ENCODE measurements around the gene NAB1.
A peak's percentile ranks its signal among the peaks of the same experiment; 100 is the strongest.

The NAB1 gene

DNA sequence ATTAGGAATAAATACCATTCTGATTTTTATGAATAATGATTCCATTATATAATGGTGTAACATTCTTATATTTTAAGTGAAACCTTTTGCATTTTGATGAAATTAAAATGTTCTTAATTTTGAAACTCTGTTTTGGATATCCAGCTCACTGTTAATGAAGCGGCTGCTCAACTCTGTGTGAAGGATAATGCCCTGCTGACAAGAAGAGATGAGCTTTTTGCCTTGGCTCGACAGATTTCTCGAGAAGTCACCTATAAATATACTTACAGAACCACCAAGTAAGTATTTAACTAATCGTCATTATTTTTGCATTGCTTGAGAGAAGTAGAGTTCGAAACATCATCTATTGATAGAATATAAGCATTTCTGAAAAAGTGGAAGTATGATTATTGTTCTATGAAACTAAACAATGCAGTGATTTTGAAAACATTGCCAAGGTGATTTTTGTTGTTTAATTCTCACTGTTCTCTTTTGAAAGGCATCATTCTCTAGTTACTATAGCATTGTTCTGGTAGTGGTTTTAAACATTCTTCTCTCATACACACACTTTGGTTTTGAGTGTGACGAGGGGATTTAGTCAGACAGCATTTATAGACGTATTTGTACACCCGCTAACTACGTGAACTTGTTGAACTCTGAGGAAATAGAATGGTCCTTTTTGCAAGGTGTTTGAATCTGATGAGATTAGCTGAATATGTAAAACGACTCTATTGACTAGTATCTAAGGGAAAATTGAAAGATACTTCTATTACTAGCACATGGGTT is 21.5 kb downstream of the NAB1 start:
- Histone ChIP-seq H3K27ac (no peak overlapping the region), H3K36me3 (replicated peaks) (peaks cover 18% of the 10 kb centered on the region), H3K4me3 (ENCODE audit: low read depth, low read length) (no peak overlapping the region), H3K27me3 (replicated peaks) (no peaks in the 10 kb centered on the region)
- TF ChIP-seq CTCF (IDR thresholded peaks at IDR 0.05; ENCODE audit: low read depth, low read length, missing control alignments) = no peak
- DNase-seq = no peak
- in situ Hi-C loops (cut with HindIII; ENCODE audit: low pct_ligation_motif_present, low sequenced_read_pairs) = no loop called here

- Histone ChIP-seq H3K4me3 (ENCODE audit: low read depth, low read length) (no peak overlapping the region), H3K27ac (no peak overlapping the region), H3K27me3 (replicated peaks) (no peaks in the 10 kb centered on the region), H3K36me3 (replicated peaks) (peaks cover 18% of the 10 kb centered on the region)
- no peak for TF ChIP-seq CTCF (IDR thresholded peaks at IDR 0.05; ENCODE audit: low read depth, low read length, missing control alignments)
- in situ Hi-C loops (cut with HindIII; ENCODE audit: low pct_ligation_motif_present, low sequenced_read_pairs) = no loop called here
- DNase-seq = no peak
These were observed 26.2 kb downstream of the NAB1 start for GRCh38 chr2:190674966-190675650.

DNA sequence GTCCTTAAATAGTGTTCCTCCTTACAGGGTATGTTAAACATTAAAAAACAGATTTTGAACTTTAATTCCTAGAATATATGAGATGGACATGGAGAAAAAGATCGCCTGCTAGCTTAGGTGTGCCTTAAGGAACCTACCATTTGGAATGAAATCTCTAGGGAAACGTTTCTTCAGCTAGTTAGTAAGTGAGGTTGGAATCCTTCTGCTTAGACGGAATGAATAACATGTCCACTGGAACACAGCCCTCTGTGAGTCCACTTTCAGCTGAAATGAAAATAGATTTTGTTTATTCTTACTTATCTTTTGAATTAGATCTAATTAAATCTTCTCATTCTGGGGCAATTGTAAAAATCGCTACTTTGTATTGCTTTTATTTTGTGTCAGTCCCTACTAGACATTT is 28.4 kb downstream of the NAB1 start:
- in situ Hi-C loops (cut with HindIII; ENCODE audit: low pct_ligation_motif_present, low sequenced_read_pairs) = no loop called here

DNA sequence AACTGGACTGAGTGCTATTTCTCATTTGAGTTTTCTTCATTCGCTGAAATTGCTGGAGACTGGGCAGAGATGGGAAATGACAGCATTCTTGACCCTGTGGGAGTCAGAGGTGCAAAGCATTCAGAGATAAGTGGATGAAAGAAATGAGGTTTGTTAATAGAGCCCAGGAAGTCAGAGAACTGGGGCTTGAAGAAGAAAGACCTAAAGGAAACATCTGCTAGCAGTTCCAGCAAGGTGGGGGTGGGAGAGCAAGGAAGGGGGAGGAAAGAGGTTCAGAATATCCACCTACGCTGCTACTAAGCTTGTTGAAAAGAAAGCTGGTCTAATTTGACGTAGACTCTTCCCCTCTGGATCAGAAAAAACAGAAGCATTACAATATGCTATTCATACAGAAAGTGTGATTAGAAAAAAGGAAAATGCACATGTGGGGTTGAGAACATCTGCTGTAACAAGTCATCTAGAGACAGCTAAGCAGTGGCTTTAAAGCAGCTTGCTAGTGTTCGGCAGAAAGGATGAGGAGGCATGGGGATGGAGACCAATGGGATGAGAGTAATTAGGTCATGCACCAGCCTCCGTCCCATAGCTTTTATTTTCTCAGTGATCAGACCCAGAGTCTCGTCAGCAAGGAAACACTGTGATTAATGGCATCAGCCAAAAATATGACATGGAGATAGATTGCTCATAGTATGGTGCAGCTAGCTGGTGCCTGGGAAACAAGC is 29.7 kb downstream of the NAB1 start:
- no peak for TF ChIP-seq CTCF (IDR thresholded peaks at IDR 0.05; ENCODE audit: low read depth, low read length, missing control alignments)
- Histone ChIP-seq H3K27ac (peak overlapping the region; percentile 71), H3K36me3 (replicated peaks) (peaks cover 6% of the 10 kb centered on the region), H3K4me3 (ENCODE audit: low read depth, low read length) (no peak overlapping the region), H3K27me3 (replicated peaks) (no peaks in the 10 kb centered on the region)
- in situ Hi-C loops (cut with HindIII; ENCODE audit: low pct_ligation_motif_present, low sequenced_read_pairs) = no loop called here
- DNase-seq = peak; percentile 81

More for the DNA sequence above, 28.4 kb downstream of the NAB1 start:
- Histone ChIP-seq H3K4me3 (ENCODE audit: low read depth, low read length) (no peak overlapping the region), H3K27ac (peak overlapping the region; percentile 71), H3K36me3 (replicated peaks) (peaks cover 6% of the 10 kb centered on the region), H3K27me3 (replicated peaks) (no peaks in the 10 kb centered on the region)
- no peak for TF ChIP-seq CTCF (IDR thresholded peaks at IDR 0.05; ENCODE audit: low read depth, low read length, missing control alignments)
- DNase-seq = no peak

DNA sequence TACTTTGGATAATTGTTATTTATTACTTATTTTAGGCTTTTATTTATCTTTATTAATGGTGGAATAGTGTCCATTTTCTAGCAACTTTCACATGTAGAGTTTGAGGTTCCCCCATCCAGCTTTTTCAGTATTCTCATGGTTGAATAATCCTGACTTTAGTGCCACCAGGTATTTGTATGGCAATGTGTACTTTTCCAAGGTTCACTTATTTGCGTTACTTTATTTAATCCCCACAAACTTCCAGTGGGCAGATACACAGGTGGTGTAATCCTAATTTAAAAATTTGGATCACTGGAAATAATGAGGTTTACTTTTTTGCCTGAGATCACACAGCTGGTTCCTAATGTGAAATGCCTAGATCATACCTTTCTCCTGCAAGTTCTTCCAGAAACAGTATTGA is 30.5 kb downstream of the NAB1 start:
- no peak overlapping the region for H3K4me3 ChIP-seq (ENCODE audit: low read depth, low read length)
- peak overlapping the region; percentile 71 for H3K27ac ChIP-seq

More for the DNA sequence above, 30.5 kb downstream of the NAB1 start:
- Histone ChIP-seq H3K36me3 (replicated peaks) (peaks cover 6% of the 10 kb centered on the region), H3K27me3 (replicated peaks) (no peaks in the 10 kb centered on the region)
- in situ Hi-C loops (cut with HindIII; ENCODE audit: low pct_ligation_motif_present, low sequenced_read_pairs) = no loop called here
- no peak for TF ChIP-seq CTCF (IDR thresholded peaks at IDR 0.05; ENCODE audit: low read depth, low read length, missing control alignments)
- DNase-seq = no peak

All from brain microvascular endothelial cell (primary cell).